Testis (tissue), 2 donors: Measurements from ENCODE around the gene VPS25.

ENCODE experiments used
- POLR2A ChIP-seq: fragments of 450-650 bp; IDR thresholded peaks from one replicate; pipeline ENCODE4 v1.6.1; 2017; ENCODE audit warnings: antibody characterized with exemption, mild to moderate bottlenecking, moderate library complexity
- TF ChIP-seq, protein P1 (sequence below), 3 experiments: fragments of 450-650 bp in 2 of 3; fragments of 200-600 bp in 1 of 3; sonication (generic) in 1 of 3; IDR thresholded peaks; one replicate each; pipeline ENCODE4 v1.5.1; 2016 to 2019; ENCODE audit warnings: antibody characterized with exemption in 3 of 3, mild to moderate bottlenecking in 2 of 3, moderate library complexity in 1 of 3

DNA sequence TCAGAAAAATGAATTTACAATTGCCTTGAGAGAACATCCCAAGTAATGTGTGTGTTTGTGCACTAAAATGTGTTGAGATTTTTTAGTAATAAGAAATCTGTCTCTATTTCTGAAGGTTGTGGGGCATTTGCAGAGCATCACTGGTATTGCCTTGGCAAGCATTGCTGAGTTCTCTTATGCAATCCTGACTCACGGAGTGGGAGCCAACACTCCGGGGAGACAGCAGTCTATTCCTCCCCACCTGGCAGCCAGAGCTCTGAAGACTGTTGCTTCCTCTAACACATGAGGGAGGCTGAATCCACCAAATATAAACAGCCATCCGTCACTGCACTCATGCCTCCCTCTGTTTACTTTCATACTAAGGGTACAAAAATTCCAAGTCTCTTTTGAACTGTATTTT lies 36.0 kb downstream of the VPS25 start:
- TF ChIP-seq, protein P1, sequence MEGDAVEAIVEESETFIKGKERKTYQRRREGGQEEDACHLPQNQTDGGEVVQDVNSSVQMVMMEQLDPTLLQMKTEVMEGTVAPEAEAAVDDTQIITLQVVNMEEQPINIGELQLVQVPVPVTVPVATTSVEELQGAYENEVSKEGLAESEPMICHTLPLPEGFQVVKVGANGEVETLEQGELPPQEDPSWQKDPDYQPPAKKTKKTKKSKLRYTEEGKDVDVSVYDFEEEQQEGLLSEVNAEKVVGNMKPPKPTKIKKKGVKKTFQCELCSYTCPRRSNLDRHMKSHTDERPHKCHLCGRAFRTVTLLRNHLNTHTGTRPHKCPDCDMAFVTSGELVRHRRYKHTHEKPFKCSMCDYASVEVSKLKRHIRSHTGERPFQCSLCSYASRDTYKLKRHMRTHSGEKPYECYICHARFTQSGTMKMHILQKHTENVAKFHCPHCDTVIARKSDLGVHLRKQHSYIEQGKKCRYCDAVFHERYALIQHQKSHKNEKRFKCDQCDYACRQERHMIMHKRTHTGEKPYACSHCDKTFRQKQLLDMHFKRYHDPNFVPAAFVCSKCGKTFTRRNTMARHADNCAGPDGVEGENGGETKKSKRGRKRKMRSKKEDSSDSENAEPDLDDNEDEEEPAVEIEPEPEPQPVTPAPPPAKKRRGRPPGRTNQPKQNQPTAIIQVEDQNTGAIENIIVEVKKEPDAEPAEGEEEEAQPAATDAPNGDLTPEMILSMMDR (IDR thresholded peaks at IDR 0.05) = no peak
- no peak for TF ChIP-seq POLR2A
